Spleen (tissue), 11 donors: ENCODE data around the gene DTNBP1. TPM values are rescaled to one million over a fixed set of nuclear protein-coding genes. Genes with fewer than 3 reads are reported as not detected.

ENCODE experiments used
- DNase-seq: peaks from one replicate; pipeline ENCODE4 v3.0.0-alpha.2; 2020
- H3K27ac ChIP-seq, 8 donors: fragments of 200-600 bp; sonication (generic) in 7 of 8; 1 replicate in 4 of 8; 2 replicates in 4 of 8; pipeline versions ENCODE4 v1.5.0 to v1.8.0; 2016 to 2021; ENCODE audit warnings: inconsistent platforms in 4 of 8, mild to moderate bottlenecking in 4 of 8, moderate library complexity in 1 of 8
- H3K27me3 ChIP-seq, 7 donors: fragments of 200-600 bp; sonication (generic) in 6 of 7; replicated peaks in 1 of 7; 1 replicate in 4 of 7; 2 replicates in 3 of 7; pipeline versions ENCODE4 v1.5.0 to v1.8.0; 2016 to 2021; ENCODE audit warnings: inconsistent platforms in 3 of 7, mild to moderate bottlenecking in 1 of 7
- H3K36me3 ChIP-seq, 6 donors: fragments of 200-600 bp; sonication (generic) in 5 of 6; 1 replicate in 4 of 6; 2 replicates in 2 of 6; pipeline versions ENCODE4 v1.5.0 to v1.8.0; 2016 to 2021; ENCODE audit warnings: inconsistent platforms in 2 of 6
- H3K4me1 ChIP-seq, 6 donors: fragments of 200-600 bp; sonication (generic) in 5 of 6; 1 replicate in 3 of 6; 2 replicates in 3 of 6; pipeline versions ENCODE4 v1.5.0 to v1.8.0; 2016 to 2021; ENCODE audit warnings: inconsistent platforms in 3 of 6
- H3K4me3 ChIP-seq, 8 donors: fragments of 200-600 bp; sonication (generic) in 7 of 8; 1 replicate in 4 of 8; 2 replicates in 4 of 8; pipeline versions ENCODE4 v1.5.0 to v1.8.0; 2016 to 2021; ENCODE audit warnings: inconsistent platforms in 4 of 8, mild to moderate bottlenecking in 4 of 8, moderate library complexity in 2 of 8
- H3K9me3 ChIP-seq, 8 donors: fragments of 200-600 bp; sonication (generic) in 7 of 8; 1 replicate in 4 of 8; 2 replicates in 4 of 8; pipeline versions ENCODE4 v1.5.0 to v1.8.0; 2016 to 2021; ENCODE audit warnings: inconsistent platforms in 4 of 8
- CTCF ChIP-seq, 11 experiments: fragments of 200-600 bp in 7 of 11; fragments of 450-650 bp in 4 of 11; sonication (generic) in 4 of 11; IDR thresholded peaks in 8 of 11; conservative IDR thresholded peaks in 3 of 11; 1 replicate in 7 of 11; 2 replicates in 4 of 11; pipeline versions ENCODE4 v1.4.0 to v1.8.0; 2016 to 2021; ENCODE audit warnings: antibody characterized with exemption in 11 of 11, inconsistent platforms in 4 of 11, mild to moderate bottlenecking in 1 of 11
- POLR2A ChIP-seq, 3 donors: fragments of 450-650 bp; IDR thresholded peaks; one replicate each; pipeline ENCODE4 v1.5.1; 2017; ENCODE audit warnings: antibody characterized with exemption in 3 of 3, mild to moderate bottlenecking in 1 of 3
- POLR2AphosphoS5 ChIP-seq, 3 donors: sonication (generic); formaldehyde crosslinking; IDR thresholded peaks; one replicate each; pipeline ENCODE4 v1.5.1; 2017; ENCODE audit warnings: antibody characterized with exemption in 3 of 3
- WGBS, 5 donors: extraction: QIAGEN DNeasy Blood & Tissue Kit in 3 of 5; methylation state at CpG; one replicate each; pipeline versions ENCODE4 v1.1.5 to v1.1.7; 2013 to 2018; 5-methylcytosine and 5-hydroxymethylcytosine counted together
- intact Hi-C: fragments of 100-400 bp; cut with DNase I; formaldehyde crosslinking; loops from one replicate; pipeline ENCODE4 v1.15.0; 2023; ENCODE audit warnings: low total_unique reads
- polyA plus RNA-seq, 3 donors: library from polyadenylated mRNA; stranded (reverse); fragments of 200-250 nt; gene quantifications; one replicate each; pipeline ENCODE4 v1.2.1, GENCODE V29; 2013
- total RNA-seq, 7 donors: library from RNA; depleted of rRNA in 3 of 7; stranded (reverse); fragments of >200 nt in 3 of 7; fragmentation: NEBNext Ultra II Directional in 4 of 7; extraction: Animal tissue kit (Norgen Biotek cat#: 25700) in 4 of 7; gene quantifications; one replicate each; pipeline versions ENCODE4 v1.1.0 to v1.2.1, GENCODE V29; 2016 to 2021
- donor health status: healthy with polysubstance abuse.
- donor health status: DM: no; HTN: no; CAD: no; lungs with moderate emphysema.
- donor health status: DM: no; HTN: no; CAD: no.
- donor health status: Bipolar disorder and iron deficiency.
- donor health status: healthy.
- donor health status: DM: no; HTN: no; CAD: no.
- donor health status: DM: yes; HTN: yes; CAD: no.

DTNBP1 gene
- total and polyA plus RNA-seq, 10 donors, result 14.2 to 42.2 (median 32.3) TPM

GRCh38 chr6:15560713-15561112 is 102.1 kb downstream of the DTNBP1 start:
- H3K27ac ChIP-seq, result no peak overlapping the region
- WGBS, 5 donors, result 96 to 100% (median 98%) methylated on average over 1 of the region's 1 CpG
- H3K36me3 ChIP-seq, result peaks cover 0 to 5% (median 0%) of the 10 kb centered on the region in 6 donors
- intact Hi-C loops, result no loop called here
- no peak for DNase-seq
- H3K9me3 ChIP-seq, result no peaks in the 10 kb centered on the region
- H3K27me3 ChIP-seq, result no peaks in the 10 kb centered on the region
- H3K4me1 ChIP-seq, result peaks cover 0 to 41% (median 0%) of the 10 kb centered on the region in 6 donors
- no peak for TF ChIP-seq POLR2AphosphoS5 (IDR thresholded peaks at IDR 0.05)
- TF ChIP-seq POLR2A (IDR thresholded peaks at IDR 0.05), result no peak
- TF ChIP-seq CTCF (IDR thresholded peaks at IDR 0.05 in 8 of 11, conservative IDR thresholded peaks at IDR 0.05 in 3 of 11), result no peak
- no peak overlapping the region for H3K4me3 ChIP-seq

GRCh38 chr6:15557174-15557573 is 105.7 kb downstream of the DTNBP1 start:
- H3K27me3 ChIP-seq, result no peaks in the 10 kb centered on the region
- H3K27ac ChIP-seq, result no peak overlapping the region
- H3K4me3 ChIP-seq, result no peak overlapping the region
- no peak for DNase-seq
- H3K36me3 ChIP-seq, result no peaks in the 10 kb centered on the region
- intact Hi-C loops, result no loop called here
- no peaks in the 10 kb centered on the region for H3K9me3 ChIP-seq
- TF ChIP-seq CTCF (IDR thresholded peaks at IDR 0.05 in 8 of 11, conservative IDR thresholded peaks at IDR 0.05 in 3 of 11), result no peak
- TF ChIP-seq POLR2AphosphoS5 (IDR thresholded peaks at IDR 0.05), result no peak
- no peak for TF ChIP-seq POLR2A (IDR thresholded peaks at IDR 0.05)
- peaks cover 2 to 60% (median 5%) of the 10 kb centered on the region in 6 donors for H3K4me1 ChIP-seq

GRCh38 chr6:15556711-15557110 is 106.1 kb downstream of the DTNBP1 start:
- H3K4me3 ChIP-seq, result no peak overlapping the region
- H3K27me3 ChIP-seq, result no peaks in the 10 kb centered on the region
- H3K4me1 ChIP-seq, result peaks cover 6 to 61% (median 10%) of the 10 kb centered on the region in 6 donors
- WGBS, 5 donors, result 88 to 100% (median 100%) methylated on average over 1 of the region's 1 CpG
- TF ChIP-seq POLR2AphosphoS5 (IDR thresholded peaks at IDR 0.05), result no peak
- no peak for TF ChIP-seq CTCF (IDR thresholded peaks at IDR 0.05 in 8 of 11, conservative IDR thresholded peaks at IDR 0.05 in 3 of 11)
- H3K27ac ChIP-seq, result no peak overlapping the region
- H3K9me3 ChIP-seq, result no peaks in the 10 kb centered on the region
- intact Hi-C loops, result no loop called here
- H3K36me3 ChIP-seq, result no peaks in the 10 kb centered on the region
- DNase-seq, result no peak

GRCh38 chr6:15555101-15556038 is 107.5 kb downstream of the DTNBP1 start:
- no peak for DNase-seq
- TF ChIP-seq POLR2AphosphoS5 (IDR thresholded peaks at IDR 0.05), result no peak
- no peak for TF ChIP-seq CTCF (IDR thresholded peaks at IDR 0.05 in 8 of 11, conservative IDR thresholded peaks at IDR 0.05 in 3 of 11)
- TF ChIP-seq POLR2A (IDR thresholded peaks at IDR 0.05), result no peak
- Histone ChIP-seq H3K36me3 (no peaks in the 10 kb centered on the region), H3K9me3 (no peaks in the 10 kb centered on the region), H3K4me3 (no peak overlapping the region), H3K4me1 (peaks cover 19 to 64% (median 23%) of the 10 kb centered on the region in 6 donors), H3K27ac (no peak overlapping the region), H3K27me3 (no peaks in the 10 kb centered on the region)
- intact Hi-C loops, result no loop called here
- 89 to 96% (median 95%) methylated on average over 5 of the region's 5 CpGs for WGBS, 5 donors
